Endothelial cell of umbilical vein (primary cell): ENCODE results near the gene BCL2. TPM values are rescaled to one million over a fixed set of nuclear protein-coding genes. Genes with fewer than 3 reads are reported as not detected.

Experiments used
- BruUV-seq: library from RNA; stranded (reverse); fragments of 400-500 nt; replicated peaks from 2 replicates; lab custom pipeline; 2021; lab: Mats Ljungman, UMichigan
- CTCF ChIA-PET: fragments of 300-600, 350-600 bp; sonication (Branson Sonifier 250); formaldehyde crosslinking; loops from one replicate; lab custom pipeline; 2021; ENCODE audit warnings: antibody characterized with exemption, inconsistent platforms; lab: Charles Lee
- POLR2A ChIA-PET: fragments of 300-600, 350-600 bp; sonication (Branson Sonifier 250); formaldehyde crosslinking; loops from one replicate; lab custom pipeline; 2021; ENCODE audit warnings: antibody characterized with exemption, inconsistent platforms; lab: Charles Lee
- DNase-seq: peaks from one replicate; pipeline ENCODE4 v3.0.0-alpha.2; 2011; ENCODE audit warnings: low read depth, low spot score
- FAIRE-seq: peaks from 2 replicates; lab custom pipeline; 2011; peaks lifted over from hg19 to GRCh38; lab: Jason Lieb, UNC
- H2AFZ ChIP-seq: 2 replicates; pipeline ENCODE4 v1.6.0; 2012; ENCODE audit warnings: low read depth, low read length, control low read depth, inconsistent platforms
- H3K27ac ChIP-seq: 2 replicates; pipeline ENCODE4 v1.5.1; 2011; ENCODE audit warnings: low read depth, mild to moderate bottlenecking, control low read depth, low read length, moderate library complexity; ENCODE audit not compliant: insufficient read depth
- H3K27me3 ChIP-seq, 2 experiments: 2 replicates each; pipeline versions ENCODE4 v1.6.0 to v1.6.1; 2011; ENCODE audit warnings: low read length in 2 of 2, mixed read lengths in 1 of 2; ENCODE audit not compliant: control insufficient read depth in 2 of 2, insufficient read depth in 2 of 2
- H3K36me3 ChIP-seq, 2 experiments: 2 replicates in 1 of 2; 3 replicates in 1 of 2; pipeline ENCODE4 v1.5.1; 2011; ENCODE audit warnings: low read length in 2 of 2, mild to moderate bottlenecking in 1 of 2, moderate library complexity in 1 of 2; ENCODE audit not compliant: control insufficient read depth in 2 of 2, insufficient read depth in 2 of 2; ENCODE audit errors: extremely low read depth in 1 of 2
- H3K4me1 ChIP-seq: 3 replicates; pipeline ENCODE4 v1.5.1; 2011; ENCODE audit warnings: mild to moderate bottlenecking, low read length; ENCODE audit not compliant: control insufficient read depth, insufficient read depth; ENCODE audit errors: extremely low read depth
- H3K4me2 ChIP-seq: 2 replicates; pipeline ENCODE4 v1.6.1; 2011; ENCODE audit warnings: low read length, control low read depth, mixed read lengths; ENCODE audit not compliant: insufficient read depth
- H3K4me3 ChIP-seq, 3 experiments: fragments of 200-600 bp in 1 of 3; sonication (generic), shearing (Covaris generic) in 1 of 3; replicated peaks in 1 of 3; 2 replicates each; pipeline ENCODE4 v1.5.1; 2011 to 2016; ENCODE audit warnings: control low read depth in 3 of 3, low read length in 3 of 3, mild to moderate bottlenecking in 2 of 3, inconsistent platforms in 1 of 3, low read depth in 1 of 3, moderate library complexity in 1 of 3; ENCODE audit not compliant: insufficient read depth in 1 of 3
- H3K79me2 ChIP-seq: 2 replicates; pipeline ENCODE4 v1.6.0; 2012; ENCODE audit warnings: low read length, inconsistent platforms; ENCODE audit not compliant: control insufficient read depth, insufficient read depth
- H3K9ac ChIP-seq: replicated peaks from 2 replicates; pipeline ENCODE3; 2011; ENCODE audit warnings: low read length, control low read depth; ENCODE audit not compliant: insufficient read depth; ENCODE audit errors: extremely low read depth
- H3K9me1 ChIP-seq: replicated peaks from 3 replicates; pipeline ENCODE4 v1.6.0; 2011; ENCODE audit warnings: mild to moderate bottlenecking, low read length; ENCODE audit not compliant: control insufficient read depth, insufficient read depth; ENCODE audit errors: extremely low read depth
- H3K9me3 ChIP-seq: replicated peaks from 2 replicates; pipeline ENCODE4 v1.5.1; 2012; ENCODE audit warnings: low read length, inconsistent platforms; ENCODE audit not compliant: control insufficient read depth, insufficient read depth
- H4K20me1 ChIP-seq: replicated peaks from 2 replicates; pipeline ENCODE3; 2011; ENCODE audit warnings: mild to moderate bottlenecking, low read length; ENCODE audit not compliant: control insufficient read depth, insufficient read depth; ENCODE audit errors: extremely low read depth
- CTCF ChIP-seq, 2 donors: IDR thresholded peaks; 1 replicate in 1 of 2; 2 replicates in 1 of 2; pipeline ENCODE4 v1.5.1; 2011; ENCODE audit warnings: low read length in 2 of 2, mild to moderate bottlenecking in 2 of 2, moderate library complexity in 2 of 2, control low read depth in 1 of 2, inconsistent platforms in 1 of 2, low read depth in 1 of 2; ENCODE audit not compliant: insufficient read depth in 1 of 2; ENCODE audit errors: extremely low read depth in 1 of 2
- EZH2 ChIP-seq: IDR thresholded peaks from 2 replicates; pipeline ENCODE4 v1.6.1; 2012; ENCODE audit warnings: borderline replicate concordance, low read depth, mild to moderate bottlenecking, moderate library complexity, low read length, inconsistent platforms; ENCODE audit not compliant: severe bottlenecking
- FOS ChIP-seq: IDR thresholded peaks from 2 replicates; pipeline ENCODE4 v1.6.1; 2011; ENCODE audit warnings: mild to moderate bottlenecking, low read length, moderate library complexity, borderline replicate concordance; ENCODE audit not compliant: insufficient read depth
- GATA2 ChIP-seq: IDR thresholded peaks from 2 replicates; pipeline ENCODE4 v1.7.0; 2011; ENCODE audit warnings: low read depth, mild to moderate bottlenecking, moderate library complexity, mixed read lengths, low read length; ENCODE audit not compliant: insufficient read length, insufficient read depth
- JUN ChIP-seq: IDR thresholded peaks from 2 replicates; pipeline ENCODE4 v1.6.1; 2011; ENCODE audit warnings: borderline replicate concordance, low read depth; ENCODE audit not compliant: insufficient read length, insufficient read depth
- MYC ChIP-seq: IDR thresholded peaks from one replicate; pipeline ENCODE4 v1.6.1; 2011; ENCODE audit warnings: mild to moderate bottlenecking, low read depth, low read length
- POLR2A ChIP-seq: IDR thresholded peaks from 2 replicates; pipeline ENCODE4 v1.6.1; 2012; ENCODE audit warnings: low read depth, mild to moderate bottlenecking, control low read depth, low read length
- POLR2AphosphoS5 ChIP-seq: IDR thresholded peaks from 2 replicates; pipeline ENCODE4 v1.6.1; 2012; ENCODE audit warnings: low read depth, mild to moderate bottlenecking, control low read depth, low read length, moderate library complexity; ENCODE audit not compliant: insufficient read depth
- dilution Hi-C: fragments of 300-500 bp; cut with MboI; formaldehyde crosslinking; loops from one replicate; pipeline ENCODE4 v1.15.0; 2019; ENCODE audit warnings: low sequenced_read_pairs; ENCODE audit not compliant: extremely low pct_ligation_motif_present
- intact Hi-C: fragments of 100-400 bp; cut with micrococcal nuclease; formaldehyde crosslinking; loops from one replicate; pipeline ENCODE4 v1.10.0; 2022
- polyA plus RNA-seq, 4 experiments: library from polyadenylated mRNA; depleted of rRNA in 3 of 4; stranded (reverse) in 3 of 4; unstranded in 1 of 4; fragments of >200 nt; gene quantifications; 2 replicates each; pipeline versions ENCODE4 v1.2.1 to v1.2.3, GENCODE V29; 2011 to 2012; ENCODE audit warnings: missing spikeins in 1 of 4
- total RNA-seq: library from RNA; stranded (reverse); gene quantifications from 2 replicates; pipeline ENCODE4 v1.2.3, GENCODE V29; 2021
- TF ChIP-seq, protein P1 (sequence below): IDR thresholded peaks from 2 replicates; pipeline ENCODE4 v1.6.1; 2011; ENCODE audit not compliant: insufficient read depth, insufficient read length

Gene BCL2
- total and polyA plus RNA-seq, 2 donors (not counting 3 experiments of a cell fraction or from before 2014, with no cell fraction given), result 0.35 to 5.0 TPM

GRCh38 chr18:63291278-63291677 is 28.3 kb downstream of the BCL2 start:
- Histone ChIP-seq H3K27me3 (no peaks in the 10 kb centered on the region), H3K4me2 (no peak overlapping the region), H3K4me3 (no peak overlapping the region), H4K20me1 (no peaks in the 10 kb centered on the region), H3K36me3 (no peaks in the 10 kb centered on the region), H3K9me3 (no peaks in the 10 kb centered on the region), H2AFZ (no peak overlapping the region), H3K79me2 (no peaks in the 10 kb centered on the region), H3K9ac (no peak overlapping the region), H3K4me1 (no peaks in the 10 kb centered on the region), H3K27ac (no peak overlapping the region), H3K9me1 (no peaks in the 10 kb centered on the region)
- DNase-seq (no peak), FAIRE-seq (no peak)
- dilution Hi-C loops, result no loop called here
- CTCF ChIA-PET, result interaction anchor here (0.7 kb wide), 1 partner anchor 275 kb away, joined by 3 read pairs; no protein-coding TSS in a partner anchor
- TF ChIP-seq POLR2A, result no peak
- TF ChIP-seq, protein P1, sequence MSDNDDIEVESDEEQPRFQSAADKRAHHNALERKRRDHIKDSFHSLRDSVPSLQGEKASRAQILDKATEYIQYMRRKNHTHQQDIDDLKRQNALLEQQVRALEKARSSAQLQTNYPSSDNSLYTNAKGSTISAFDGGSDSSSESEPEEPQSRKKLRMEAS, result no peak
- no peak for TF ChIP-seq POLR2AphosphoS5
- TF ChIP-seq EZH2, result no peak
- no peak for TF ChIP-seq JUN
- no peak for TF ChIP-seq FOS
- TF ChIP-seq CTCF (IDR thresholded peaks at IDR 0.05; ENCODE audit: extremely low read depth in 1 of 2, insufficient read depth in 1 of 2, low read depth in 1 of 2, low read length in 2 of 2), result no peak
- no peak for TF ChIP-seq GATA2
- TF ChIP-seq MYC, result no peak
- POLR2A ChIA-PET, result no interaction called here
- intact Hi-C loops, result no loop called here
- BruUV-seq, result no TSS peak
